GM19372 (cell line): ENCODE results near the gene THSD7A.
"Not testable (repeated sequence)": the region's sequence is repeated elsewhere in the genome, so short reads cannot be mapped to it uniquely, and the experiment has no call there.

Source experiments
- ATAC-seq: cut with Tn5 transposase; IDR thresholded peaks from one replicate; pipeline ENCODE4 v1.9.1; 2021; ENCODE audit warnings: mild to moderate bottlenecking, low read depth, moderate library complexity; ENCODE audit not compliant: unreplicated experiment

Gene THSD7A

GRCh38 chr7:11472646-11473045 lies 359.4 kb downstream of the THSD7A start:
- no peak for ATAC-seq

GRCh38 chr7:11471255-11471654 lies 360.7 kb downstream of the THSD7A start:
- no peak for ATAC-seq

GRCh38 chr7:11469028-11469745 lies 362.8 kb downstream of the THSD7A start:
- ATAC-seq: no peak

DNA sequence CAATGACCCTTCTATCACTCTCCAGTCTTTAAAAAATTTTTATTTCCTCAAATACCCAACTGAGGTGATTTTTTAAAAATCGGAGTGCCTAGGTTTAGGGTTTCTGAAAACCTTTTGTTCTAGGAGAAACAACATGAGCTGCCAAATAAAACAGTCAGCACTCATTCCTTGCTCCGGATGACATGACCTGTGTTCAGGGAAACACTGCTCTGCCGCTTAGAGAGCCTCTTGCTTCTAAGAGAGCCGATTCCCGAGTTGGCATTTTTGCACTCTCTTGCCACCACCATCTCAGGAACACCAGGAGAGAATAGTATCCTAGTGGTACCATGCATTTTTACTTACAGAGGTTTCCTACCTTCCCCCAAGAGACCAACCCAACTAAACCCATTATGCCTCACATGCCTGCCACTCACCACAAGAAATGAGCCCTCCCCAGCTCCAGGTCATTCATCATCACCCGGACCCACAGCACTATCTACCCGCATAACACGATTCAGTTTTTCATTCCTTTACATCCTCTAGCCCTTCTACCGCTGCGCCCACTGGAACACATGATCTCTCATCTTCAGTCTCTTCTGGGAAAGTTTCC lies 365.4 kb downstream of the THSD7A start:
- no peak for ATAC-seq

- ATAC-seq: no peak
These were observed 367.4 kb downstream of the THSD7A start for GRCh38 chr7:11464624-11465023.

- ATAC-seq: no peak
These were observed 370.1 kb downstream of the THSD7A start for GRCh38 chr7:11461946-11462345.

DNA sequence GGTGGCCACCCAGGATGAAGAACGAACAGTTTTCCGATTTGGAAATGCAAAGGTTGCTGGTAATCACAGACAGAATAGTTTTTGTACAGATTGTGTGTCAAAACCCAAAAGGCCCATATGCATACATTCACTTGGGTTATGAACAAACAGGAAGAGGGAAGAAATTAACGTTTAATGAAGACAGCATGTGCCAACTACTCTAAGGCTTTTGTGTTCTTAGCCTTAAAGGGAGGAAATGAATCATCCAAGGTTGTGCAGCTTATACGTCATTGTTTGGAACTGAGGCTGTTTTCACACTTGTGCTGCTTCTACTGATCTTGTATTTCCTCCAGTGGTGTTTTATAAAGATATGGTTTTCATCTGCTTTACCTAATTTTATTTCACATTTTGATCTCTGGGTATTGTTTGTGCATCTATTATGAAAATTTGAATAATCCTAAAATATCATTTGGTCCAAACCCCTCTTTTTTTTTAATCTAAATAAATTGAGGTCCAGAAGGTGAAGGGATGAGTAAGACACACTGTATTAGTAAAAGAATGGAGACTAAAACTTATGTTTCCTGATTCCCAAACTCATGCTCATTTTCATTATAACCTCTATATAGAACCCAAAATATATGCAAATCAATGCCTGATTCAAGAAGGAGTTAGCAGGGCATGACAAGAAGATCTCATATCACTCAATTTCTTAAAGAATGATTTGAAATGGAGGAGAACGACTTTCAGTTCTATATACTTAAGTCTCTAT lies 373.1 kb downstream of the THSD7A start:
- no peak for ATAC-seq

- no peak for ATAC-seq
These were observed 374.6 kb downstream of the THSD7A start for GRCh38 chr7:11457419-11457818.

- ATAC-seq: no peak
These were observed 375.4 kb downstream of the THSD7A start for GRCh38 chr7:11456574-11456973.

GRCh38 chr7:11452476-11452875 lies 379.5 kb downstream of the THSD7A start:
- no peak for ATAC-seq

- no peak for ATAC-seq
These were observed 381.7 kb downstream of the THSD7A start for GRCh38 chr7:11450281-11450680.

- ATAC-seq: no peak
These were observed 382.7 kb downstream of the THSD7A start for GRCh38 chr7:11449316-11449715.

GRCh38 chr7:11448323-11448722 lies 383.7 kb downstream of the THSD7A start:
- ATAC-seq: no peak

DNA sequence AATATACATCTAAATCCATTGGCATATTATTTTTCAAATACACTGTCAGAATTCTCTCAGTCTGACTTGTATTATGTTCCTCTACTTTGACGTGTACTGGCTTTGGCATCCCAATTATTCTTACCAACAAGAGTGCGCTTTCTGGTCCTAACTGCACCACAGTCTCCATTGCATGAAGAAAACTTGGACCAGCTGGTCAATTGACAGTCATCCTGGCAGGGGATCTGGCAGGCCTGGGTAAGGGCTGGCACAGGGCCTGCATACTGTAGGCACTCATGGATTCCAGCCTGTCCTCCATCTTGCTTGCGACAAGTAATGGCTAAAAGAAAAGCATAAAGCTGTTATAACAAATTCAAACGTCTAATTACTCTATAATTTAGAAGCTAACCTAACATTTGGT lies 384.9 kb downstream of the THSD7A start:
- ATAC-seq: no peak

DNA sequence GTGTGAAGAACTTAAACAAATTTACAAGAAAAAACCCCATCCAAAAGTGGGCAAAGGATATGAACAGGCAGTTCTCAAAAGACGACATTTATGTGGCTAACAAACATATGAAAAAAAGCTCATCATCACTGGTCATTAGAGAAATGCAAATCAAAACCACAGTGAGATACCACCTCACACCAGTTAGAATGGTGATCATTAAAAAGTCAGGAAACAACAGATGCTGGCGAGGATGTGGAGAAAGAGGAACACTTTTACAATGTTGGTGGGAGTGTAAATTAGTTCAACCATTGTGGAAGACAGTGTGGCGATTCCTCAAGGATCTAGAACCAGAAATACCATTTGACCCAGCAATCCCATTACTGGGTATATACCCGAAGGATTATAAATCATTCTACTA lies 388.1 kb downstream of the THSD7A start:
- not testable (repeated sequence) for ATAC-seq

- ATAC-seq: no peak
These were observed 394.0 kb downstream of the THSD7A start for GRCh38 chr7:11437994-11438393.

GRCh38 chr7:11436773-11437524 lies 395.0 kb downstream of the THSD7A start:
- ATAC-seq: no peak

- ATAC-seq: no peak
These were observed 395.7 kb downstream of the THSD7A start for GRCh38 chr7:11436316-11436715.

DNA sequence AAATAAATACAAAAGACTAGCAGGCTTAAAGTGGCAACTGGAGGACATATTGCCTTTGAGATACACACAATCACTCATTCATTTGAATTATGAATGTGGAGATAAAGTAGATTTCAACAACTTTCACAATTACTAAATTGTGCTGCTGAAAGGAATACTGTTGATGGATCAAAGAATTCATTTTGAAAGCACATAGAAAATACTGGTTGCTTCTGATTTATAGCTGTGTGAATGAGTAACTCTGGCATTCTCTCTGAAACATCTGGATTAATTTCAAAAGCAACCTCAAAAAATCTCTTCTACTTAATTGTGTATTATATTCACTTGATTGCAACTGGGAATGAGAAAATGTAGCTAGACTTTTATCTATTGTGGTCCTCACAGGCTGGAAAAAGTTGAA lies 397.6 kb downstream of the THSD7A start:
- no peak for ATAC-seq

DNA sequence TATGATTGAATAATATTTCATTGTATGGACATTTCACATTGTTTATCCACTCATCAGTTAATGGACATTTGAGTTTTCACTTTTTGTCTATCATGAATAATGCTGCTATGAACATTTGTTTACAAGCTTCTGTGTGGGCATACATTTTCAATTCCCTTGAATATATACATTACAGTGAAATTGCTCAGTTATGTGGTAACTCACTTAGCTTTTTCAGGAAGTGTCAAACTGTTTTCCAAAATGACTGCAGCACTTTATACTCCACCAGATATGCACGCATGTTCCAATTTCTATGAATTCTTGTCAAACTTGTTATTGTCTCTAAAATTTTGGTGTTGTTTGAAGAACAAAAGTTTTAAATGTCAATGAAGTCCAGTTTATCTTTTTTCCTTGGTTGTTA lies 401.2 kb downstream of the THSD7A start:
- ATAC-seq: no peak

GRCh38 chr7:11430112-11430511 lies 401.9 kb downstream of the THSD7A start:
- ATAC-seq: no peak
